GM19395 (cell line): Measurements from ENCODE around the gene PRPF19.
"Not testable (repeated sequence)": the region's sequence is repeated elsewhere in the genome, so short reads cannot be mapped to it uniquely, and the experiment has no call there.

Source experiments
- ATAC-seq: cut with Tn5 transposase; IDR thresholded peaks from one replicate; pipeline ENCODE4 v1.9.1; 2021; ENCODE audit warnings: mild to moderate bottlenecking, moderate library complexity; ENCODE audit not compliant: unreplicated experiment

PRPF19 gene

DNA sequence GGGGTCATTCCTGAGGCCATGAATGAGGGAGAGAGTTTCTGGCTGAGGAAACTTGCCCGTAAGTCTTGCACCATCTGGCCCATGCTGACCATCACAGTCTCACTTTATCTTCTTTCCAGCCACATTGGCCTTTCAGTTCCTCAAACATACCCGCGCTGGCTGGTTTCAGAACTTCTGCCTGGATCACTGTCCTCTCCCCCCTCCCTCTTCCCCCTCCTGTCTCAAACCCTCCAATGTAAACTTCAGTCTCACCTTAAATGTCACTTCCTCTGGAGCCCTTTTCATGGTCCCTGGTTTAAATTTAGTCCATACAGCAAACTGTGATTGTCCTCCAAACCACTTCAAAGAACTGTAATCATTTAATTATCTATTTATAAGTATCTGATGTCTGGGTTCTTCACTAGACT lies 3.9 kb upstream of the PRPF19 start:
- ATAC-seq: peak; percentile 38

DNA sequence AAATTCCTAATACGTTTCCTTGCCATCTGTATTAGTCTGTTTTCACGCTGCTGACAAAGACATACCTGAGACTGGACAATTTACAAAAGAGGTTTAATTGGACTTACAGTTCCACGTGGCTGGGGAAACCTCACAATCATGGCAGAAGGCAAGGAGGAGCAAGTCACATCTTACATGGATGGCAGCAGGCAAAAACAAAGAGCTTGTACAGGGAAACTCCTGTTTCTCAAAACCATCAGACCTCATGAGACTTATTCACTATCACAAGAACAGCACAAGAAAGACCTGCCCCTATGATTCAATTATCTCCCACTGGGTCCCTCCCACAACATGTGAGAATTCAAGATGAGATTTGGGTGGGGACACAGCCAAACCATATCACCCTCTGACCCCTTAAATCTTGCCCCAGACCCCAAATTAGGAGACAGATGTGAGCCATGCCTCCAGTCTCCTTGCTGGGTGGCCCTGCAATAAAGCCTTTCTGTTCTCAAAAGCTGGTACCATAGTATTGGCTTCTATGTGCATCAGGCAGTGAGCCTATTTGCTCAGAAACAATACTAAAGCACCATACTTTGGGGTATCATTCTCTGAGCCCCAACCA lies 3.4 kb upstream of the PRPF19 start:
- not testable (repeated sequence) for ATAC-seq

- ATAC-seq: no peak
These were observed 2.4 kb upstream of the PRPF19 start for GRCh38 chr11:60908803-60909202.

GRCh38 chr11:60905551-60906113 lies 753 bp downstream of the PRPF19 start:
- ATAC-seq: no peak

- no peak for ATAC-seq
These were observed 1.3 kb downstream of the PRPF19 start for GRCh38 chr11:60905047-60905446.

DNA sequence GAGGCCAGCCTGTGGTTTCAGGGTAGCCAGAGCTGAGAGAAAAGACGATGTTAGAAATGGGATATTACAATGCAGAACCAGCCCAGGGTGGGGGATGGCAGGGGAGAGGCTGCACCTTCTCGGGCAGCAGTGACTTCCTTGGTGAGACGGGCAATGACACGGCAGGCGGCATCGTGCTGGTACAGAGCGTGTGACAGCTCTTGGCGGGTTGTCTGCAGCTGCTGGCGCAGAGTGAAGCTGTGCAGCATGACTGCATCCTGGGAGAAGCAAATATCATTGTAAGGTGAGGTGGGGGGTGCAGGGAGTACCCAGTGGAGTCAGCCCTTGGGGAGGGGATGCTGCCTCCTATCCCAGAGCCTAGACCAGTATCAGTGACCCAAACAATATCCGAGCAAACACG lies 3.8 kb downstream of the PRPF19 start:
- ATAC-seq: no peak

- ATAC-seq: no peak
These were observed 5.5 kb downstream of the PRPF19 start for GRCh38 chr11:60900673-60901404.

- no peak for ATAC-seq
These were observed 6.4 kb downstream of the PRPF19 start for GRCh38 chr11:60899977-60900376.

- no peak for ATAC-seq
These were observed 7.1 kb downstream of the PRPF19 start for GRCh38 chr11:60899046-60899936.

- ATAC-seq: no peak
These were observed 8.9 kb downstream of the PRPF19 start for GRCh38 chr11:60897496-60897895.

DNA sequence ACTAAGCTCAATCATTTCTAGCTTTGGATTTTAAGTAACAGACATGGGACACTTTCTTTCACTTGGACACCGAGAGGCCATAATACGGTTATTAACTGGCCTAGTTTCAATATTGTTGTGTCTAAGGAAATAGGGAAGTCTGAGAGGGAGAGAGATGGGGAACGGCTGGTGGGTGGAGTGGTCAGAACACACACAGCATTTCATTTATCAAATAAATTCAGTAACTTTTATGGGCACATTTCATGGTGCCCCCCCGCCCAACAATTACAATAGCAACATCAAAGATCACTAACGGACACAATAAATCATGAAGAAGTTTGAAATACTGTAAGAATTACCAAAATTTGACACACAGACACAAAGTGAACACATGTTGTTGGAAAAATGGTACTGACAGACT lies 10.7 kb downstream of the PRPF19 start:
- no peak for ATAC-seq

GRCh38 chr11:60891103-60891741 lies 15.2 kb downstream of the PRPF19 start:
- ATAC-seq: no peak

- no peak for ATAC-seq
These were observed 15.7 kb downstream of the PRPF19 start for GRCh38 chr11:60890696-60891095.

DNA sequence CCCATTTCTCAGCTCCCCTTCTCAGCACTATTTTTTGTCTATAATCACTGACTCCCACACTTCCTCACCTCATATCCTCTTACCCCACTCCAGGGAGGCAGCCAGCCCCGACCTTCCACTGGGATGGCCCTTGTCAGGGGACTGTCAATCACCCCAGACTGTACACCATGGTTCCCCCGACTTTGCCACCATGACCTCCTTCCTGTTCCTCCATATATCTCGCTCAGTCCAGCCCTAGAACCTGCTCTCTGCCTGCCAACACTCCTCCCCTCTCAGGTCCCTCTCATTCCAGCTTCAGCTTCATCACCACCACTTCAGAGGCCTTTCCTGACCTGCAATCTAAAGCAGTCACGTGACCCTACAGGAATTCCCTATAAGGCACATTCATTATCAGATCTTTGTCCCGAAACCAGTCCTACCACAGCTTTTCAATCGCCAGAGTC lies 16.5 kb downstream of the PRPF19 start:
- no peak for ATAC-seq

GRCh38 chr11:60887556-60887955 lies 18.8 kb downstream of the PRPF19 start:
- ATAC-seq: no peak

GRCh38 chr11:60880643-60881282 lies 25.6 kb downstream of the PRPF19 start:
- no peak for ATAC-seq

DNA sequence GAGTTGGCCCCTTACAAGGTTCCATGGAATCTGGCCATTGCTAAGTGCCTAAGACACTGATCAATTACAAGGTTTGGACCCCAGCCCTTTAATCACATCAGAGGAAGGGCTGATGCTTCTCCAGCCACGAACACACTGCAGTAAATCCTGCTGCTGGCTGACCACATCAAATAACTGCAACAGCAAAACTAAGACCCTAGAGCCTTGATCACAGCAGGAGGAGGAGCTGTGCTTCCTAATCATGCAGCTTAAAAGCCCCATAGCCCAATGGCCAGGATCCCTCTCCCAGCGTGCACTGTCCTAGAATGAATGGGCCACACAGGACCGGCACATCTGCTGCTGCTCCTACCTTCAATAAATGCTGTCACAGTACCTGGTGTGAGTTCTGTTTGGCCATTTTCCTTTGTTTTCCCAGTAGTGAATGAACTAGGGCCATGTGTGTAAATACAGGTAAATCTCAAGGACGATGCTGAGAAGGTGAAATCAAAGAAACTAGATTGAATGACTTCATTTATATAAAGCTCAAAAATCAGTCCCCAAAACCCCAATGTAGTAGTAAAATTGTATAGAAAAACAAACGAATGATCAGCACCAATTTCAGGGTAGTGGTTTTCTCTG lies 26.3 kb downstream of the PRPF19 start:
- ATAC-seq: no peak

- ATAC-seq: no peak
These were observed 27.3 kb downstream of the PRPF19 start for GRCh38 chr11:60879104-60879503.

DNA sequence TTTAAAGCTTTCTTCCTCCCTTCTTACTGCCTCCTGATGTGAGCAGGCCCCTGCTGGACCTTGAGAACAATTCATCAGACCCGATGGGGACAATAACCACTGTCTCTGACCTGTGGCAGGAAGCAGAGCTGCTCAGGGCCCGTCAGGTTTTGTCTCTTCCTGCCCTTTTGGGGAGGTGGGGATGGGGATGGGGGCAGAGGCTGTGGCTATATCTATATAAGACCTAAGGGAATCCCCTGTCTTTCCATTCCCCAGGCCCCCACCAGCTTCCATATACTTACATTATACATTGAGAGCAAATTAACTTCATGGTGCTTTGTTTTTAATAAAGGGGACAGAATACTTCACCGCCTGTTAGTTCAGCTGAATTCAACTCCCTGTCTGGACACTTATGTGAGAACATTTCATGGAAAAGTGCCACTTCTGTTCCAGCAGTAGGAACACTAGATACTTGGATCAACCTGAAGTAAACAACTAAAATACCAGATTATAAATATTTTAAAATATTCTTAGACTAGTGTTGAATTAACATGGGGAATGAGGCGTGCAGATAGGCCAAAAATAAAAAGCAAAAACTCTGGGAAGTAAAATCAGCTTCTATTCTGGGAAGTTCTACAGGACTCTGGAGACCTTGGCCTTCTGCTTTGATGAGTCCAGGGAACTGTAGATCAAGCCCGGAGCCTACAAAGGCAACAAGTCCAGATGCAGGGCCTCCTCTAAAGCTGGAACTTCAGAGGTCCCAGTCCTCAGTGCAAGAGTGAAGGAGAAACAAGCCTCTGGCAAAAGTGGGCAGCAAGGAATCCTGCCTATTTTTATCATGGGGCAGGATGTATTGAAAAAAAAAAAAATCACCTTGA lies 27.9 kb downstream of the PRPF19 start:
- no peak for ATAC-seq
